ENCODE measurements around the gene CNST. TPM values are rescaled to one million over a fixed set of nuclear protein-coding genes. Genes with fewer than 3 reads are reported as not detected.

The CNST gene
- total RNA-seq, 1 experiment from 2014 or later, result 21.7 TPM

- no TSS peak for BruUV-seq (replicated peaks)
- no peaks in the 10 kb centered on the region for H3K9me3 Mint-ChIP-seq (ENCODE audit: low read depth, unreplicated experiment)
- no peak overlapping the region for H3K27ac Mint-ChIP-seq (ENCODE audit: unreplicated experiment)
- TF ChIP-seq, protein P1, sequence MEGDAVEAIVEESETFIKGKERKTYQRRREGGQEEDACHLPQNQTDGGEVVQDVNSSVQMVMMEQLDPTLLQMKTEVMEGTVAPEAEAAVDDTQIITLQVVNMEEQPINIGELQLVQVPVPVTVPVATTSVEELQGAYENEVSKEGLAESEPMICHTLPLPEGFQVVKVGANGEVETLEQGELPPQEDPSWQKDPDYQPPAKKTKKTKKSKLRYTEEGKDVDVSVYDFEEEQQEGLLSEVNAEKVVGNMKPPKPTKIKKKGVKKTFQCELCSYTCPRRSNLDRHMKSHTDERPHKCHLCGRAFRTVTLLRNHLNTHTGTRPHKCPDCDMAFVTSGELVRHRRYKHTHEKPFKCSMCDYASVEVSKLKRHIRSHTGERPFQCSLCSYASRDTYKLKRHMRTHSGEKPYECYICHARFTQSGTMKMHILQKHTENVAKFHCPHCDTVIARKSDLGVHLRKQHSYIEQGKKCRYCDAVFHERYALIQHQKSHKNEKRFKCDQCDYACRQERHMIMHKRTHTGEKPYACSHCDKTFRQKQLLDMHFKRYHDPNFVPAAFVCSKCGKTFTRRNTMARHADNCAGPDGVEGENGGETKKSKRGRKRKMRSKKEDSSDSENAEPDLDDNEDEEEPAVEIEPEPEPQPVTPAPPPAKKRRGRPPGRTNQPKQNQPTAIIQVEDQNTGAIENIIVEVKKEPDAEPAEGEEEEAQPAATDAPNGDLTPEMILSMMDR (IDR thresholded peaks at IDR 0.05; ENCODE audit: unreplicated experiment), result no peak
- CTCF ChIA-PET, result no interaction called here
- H3K27me3 Mint-ChIP-seq (ENCODE audit: unreplicated experiment), result no peaks in the 10 kb centered on the region
- H3K36me3 Mint-ChIP-seq (ENCODE audit: insufficient read depth, unreplicated experiment), result peaks cover 7% of the 10 kb centered on the region
- no peak for DNase-seq
- H3K4me1 Mint-ChIP-seq (ENCODE audit: low read depth, unreplicated experiment), result peaks cover 12% of the 10 kb centered on the region
- intact Hi-C loops (cut with micrococcal nuclease; ENCODE audit: unreplicated experiment), result loop anchor here (10.0 kb wide), 1 partner anchor 130 kb away; the partner anchor contains the start of genes CNST and TFB2M
- no peak overlapping the region for H3K4me3 Mint-ChIP-seq (ENCODE audit: low read depth, unreplicated experiment)
Measured at GRCh38 chr1:246695136-246695535, 128.9 kb downstream of the CNST start.

GRCh38 chr1:246695666-246696065, 129.4 kb downstream of the CNST start:
- H3K27ac Mint-ChIP-seq (ENCODE audit: unreplicated experiment), result peak overlapping the region; percentile 68
- H3K9me3 Mint-ChIP-seq (ENCODE audit: low read depth, unreplicated experiment), result no peaks in the 10 kb centered on the region
- peaks cover 7% of the 10 kb centered on the region for H3K36me3 Mint-ChIP-seq (ENCODE audit: insufficient read depth, unreplicated experiment)
- no peaks in the 10 kb centered on the region for H3K27me3 Mint-ChIP-seq (ENCODE audit: unreplicated experiment)
- intact Hi-C loops (cut with micrococcal nuclease; ENCODE audit: unreplicated experiment), result loop anchor here (2.0 to 10.0 kb wide), 2 partner anchors 59 to 131 kb away; partner anchors contain the start of genes CNST and TFB2M
- peaks cover 12% of the 10 kb centered on the region for H3K4me1 Mint-ChIP-seq (ENCODE audit: low read depth, unreplicated experiment)
- no peak for DNase-seq
- TF ChIP-seq, protein P1 (IDR thresholded peaks at IDR 0.05; ENCODE audit: unreplicated experiment), result no peak
- no peak overlapping the region for H3K4me3 Mint-ChIP-seq (ENCODE audit: low read depth, unreplicated experiment)
- CTCF ChIA-PET, result interaction anchor here (0.6 kb wide), 1 partner anchor 44 kb away, joined by 3 read pairs; no protein-coding TSS in a partner anchor
- no TSS peak for BruUV-seq (replicated peaks)

- H3K9me3 Mint-ChIP-seq (ENCODE audit: low read depth, unreplicated experiment), result no peaks in the 10 kb centered on the region
- CTCF ChIA-PET, result no interaction called here
Measured at GRCh38 chr1:246698466-246699094, 132.3 kb downstream of the CNST start.

DNA sequence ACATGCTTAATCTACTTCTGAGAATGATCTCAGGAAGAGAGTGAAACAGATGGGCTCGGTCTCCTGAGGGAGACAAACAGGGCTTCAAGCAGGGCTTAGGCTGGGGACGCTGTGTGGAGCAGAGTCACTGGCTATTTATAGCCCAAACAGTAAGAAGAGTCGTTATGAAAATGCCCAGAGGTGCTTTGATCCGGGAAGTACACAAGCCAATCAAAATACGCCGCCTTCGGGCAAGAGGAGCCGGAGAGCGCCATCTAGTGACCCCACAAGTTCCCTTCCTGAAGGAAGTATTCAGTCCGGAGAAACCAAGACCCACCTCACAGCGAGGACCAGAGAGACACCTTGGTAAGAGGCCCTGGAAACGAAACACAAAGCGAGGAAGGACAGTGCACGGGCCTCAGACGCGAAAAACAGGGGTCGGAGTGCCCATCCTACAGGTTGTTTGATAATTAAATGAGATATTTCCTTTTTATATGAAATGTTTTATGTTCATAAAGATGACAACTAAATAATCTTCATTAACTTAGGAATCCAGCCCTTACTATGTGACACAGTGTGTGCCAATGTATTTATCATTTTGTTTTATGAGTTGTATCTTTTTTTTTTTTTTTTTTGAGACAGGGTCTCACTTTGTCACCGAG, 133.0 kb downstream of the CNST start:
- no TSS peak for BruUV-seq (replicated peaks)
- peaks cover 18% of the 10 kb centered on the region for H3K4me1 Mint-ChIP-seq (ENCODE audit: low read depth, unreplicated experiment)
- peak overlapping the region; percentile 43 for H3K27ac Mint-ChIP-seq (ENCODE audit: unreplicated experiment)
- CTCF ChIA-PET, result interaction anchor here (1.1 kb wide), 1 partner anchor 10 kb away, joined by 4 read pairs; no protein-coding TSS in a partner anchor
- peaks cover 7% of the 10 kb centered on the region for H3K36me3 Mint-ChIP-seq (ENCODE audit: insufficient read depth, unreplicated experiment)
- intact Hi-C loops (cut with micrococcal nuclease; ENCODE audit: unreplicated experiment), result loop anchor here (2.0 to 10.0 kb wide), 2 partner anchors 134 to 202 kb away; partner anchors contain the start of genes CNST and TFB2M
- H3K27me3 Mint-ChIP-seq (ENCODE audit: unreplicated experiment), result no peaks in the 10 kb centered on the region
- peak; percentile 90 for DNase-seq
- TF ChIP-seq, protein P1 (IDR thresholded peaks at IDR 0.05; ENCODE audit: unreplicated experiment), result peak; percentile 81
- H3K4me3 Mint-ChIP-seq (ENCODE audit: low read depth, unreplicated experiment), result peak overlapping the region; percentile 46
- H3K9me3 Mint-ChIP-seq (ENCODE audit: low read depth, unreplicated experiment), result no peaks in the 10 kb centered on the region

More at GRCh38 chr1:246698466-246699094, 132.3 kb downstream of the CNST start:
- peaks cover 15% of the 10 kb centered on the region for H3K4me1 Mint-ChIP-seq (ENCODE audit: low read depth, unreplicated experiment)
- H3K4me3 Mint-ChIP-seq (ENCODE audit: low read depth, unreplicated experiment), result peak overlapping the region; percentile 46
- H3K36me3 Mint-ChIP-seq (ENCODE audit: insufficient read depth, unreplicated experiment), result peaks cover 7% of the 10 kb centered on the region
- H3K27ac Mint-ChIP-seq (ENCODE audit: unreplicated experiment), result peak overlapping the region; percentile 43
- no peak for DNase-seq
- intact Hi-C loops (cut with micrococcal nuclease; ENCODE audit: unreplicated experiment), result loop anchor here (2.0 to 10.0 kb wide), 2 partner anchors 134 to 202 kb away; partner anchors contain the start of genes CNST and TFB2M
- no TSS peak for BruUV-seq (replicated peaks)
- H3K27me3 Mint-ChIP-seq (ENCODE audit: unreplicated experiment), result no peaks in the 10 kb centered on the region
- TF ChIP-seq, protein P1 (IDR thresholded peaks at IDR 0.05; ENCODE audit: unreplicated experiment), result no peak

Data from Calu3 (cell line).